Neural progenitor cell (in vitro differentiated cells): ENCODE measurements around the gene TUSC1.

Experiments used
- CTCF ChIP-seq: fragments of 200-600 bp; sonication (generic); IDR thresholded peaks from 2 replicates; pipeline ENCODE4 v1.5.1; 2017; ENCODE audit warnings: antibody characterized with exemption, mild to moderate bottlenecking
- EZH2 ChIP-seq: fragments of 200-600 bp; sonication (generic); IDR thresholded peaks from 2 replicates; pipeline ENCODE4 v1.6.1; 2017; ENCODE audit warnings: antibody characterized with exemption, mild to moderate bottlenecking, moderate library complexity
- EZH2phosphoT487 ChIP-seq: fragments of 200-600 bp; sonication (generic); IDR thresholded peaks from 2 replicates; pipeline ENCODE4 v1.6.1; 2017; ENCODE audit warnings: antibody characterized with exemption

DNA sequence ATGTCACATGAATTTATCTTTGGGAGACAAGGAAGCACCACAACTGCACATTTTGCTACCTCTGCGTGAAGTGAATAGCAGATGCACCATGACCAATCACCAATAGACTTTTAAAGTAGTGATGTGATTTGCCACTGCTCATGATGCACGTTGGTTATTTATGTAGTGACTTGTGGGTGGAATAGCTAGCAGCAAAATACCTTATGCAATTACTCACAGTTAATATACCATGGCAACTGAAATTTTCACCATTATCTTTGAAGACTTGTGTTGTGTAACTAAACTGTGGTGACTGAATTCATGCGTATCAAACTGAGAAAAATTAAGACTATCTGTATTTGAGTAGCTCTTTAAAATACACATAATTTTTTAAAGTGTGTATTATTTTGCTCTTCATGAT lies 46.2 kb upstream of the TUSC1 start:
- no peak for TF ChIP-seq CTCF
- TF ChIP-seq EZH2phosphoT487, result no peak
- TF ChIP-seq EZH2, result no peak
